Lower leg skin (tissue), 3 donors: ENCODE data around the gene RHO.

Experiments
- CTCF ChIP-seq, 3 donors: fragments of 450-650 bp; IDR thresholded peaks; one replicate each; pipeline ENCODE4 v1.5.1; 2016; ENCODE audit warnings: antibody characterized with exemption in 3 of 3, mild to moderate bottlenecking in 3 of 3, moderate library complexity in 2 of 3
- POLR2A ChIP-seq, 2 donors: fragments of 450-650 bp; IDR thresholded peaks; one replicate each; pipeline ENCODE4 v1.6.1; 2016 to 2017; ENCODE audit warnings: antibody characterized with exemption in 2 of 2, mild to moderate bottlenecking in 1 of 2, moderate library complexity in 1 of 2

- no peak for TF ChIP-seq CTCF (IDR thresholded peaks at IDR 0.05)
- no peak for TF ChIP-seq POLR2A (IDR thresholded peaks at IDR 0.05)
Measured at GRCh38 chr3:129579991-129580390, 51.6 kb downstream of the RHO start.
